HepG2 (cell line): ENCODE measurements around the gene ACRBP.

Experiments
- CHD2 ChIP-seq: IDR thresholded peaks from 2 replicates; pipeline ENCODE4 v1.6.1; 2011; ENCODE audit warnings: low read depth, low read length, improper control_type of control experiment
- ETV6 ChIP-seq: sonication (generic); formaldehyde crosslinking; conservative IDR thresholded peaks from 2 replicates; pipeline ENCODE4 v1.4.0; 2020; ENCODE audit warnings: missing genetic modification reagents
- POLR2AphosphoS5 ChIP-seq: IDR thresholded peaks from 2 replicates; pipeline ENCODE4 v1.6.1; 2012; ENCODE audit warnings: low read depth, low read length
- PRDM4 ChIP-seq: sonication (generic); formaldehyde crosslinking; IDR thresholded peaks from 2 replicates; pipeline ENCODE4 v1.9.0; 2021; ENCODE audit warnings: missing genetic modification reagents, borderline replicate concordance
- SP1 ChIP-seq, 2 experiments: fragments of 450-650 bp in 1 of 2; sonication (generic) in 1 of 2; formaldehyde crosslinking in 1 of 2; IDR thresholded peaks; 2 replicates each; pipeline versions ENCODE4 v1.4.0 to v1.6.1; 2016 to 2020; ENCODE audit warnings: missing genetic modification reagents in 1 of 2
- SRF ChIP-seq: IDR thresholded peaks from 2 replicates; pipeline ENCODE4 v1.6.1; 2011; ENCODE audit warnings: mild to moderate bottlenecking, low read depth, low read length, moderate library complexity
- SUZ12 ChIP-seq: fragments of 150-350 bp; IDR thresholded peaks from 2 replicates; pipeline ENCODE4 v1.6.1; 2014; ENCODE audit warnings: low read depth, low read length
- ZNF331 ChIP-seq: sonication (generic); formaldehyde crosslinking; IDR thresholded peaks from 2 replicates; pipeline ENCODE4 v1.4.0; 2020; ENCODE audit warnings: missing genetic modification reagents

GRCh38 chr12:6613015-6613775 lies 34.0 kb downstream of the ACRBP start:
- TF ChIP-seq SRF, result no peak
- TF ChIP-seq ETV6 (CRISPR knock-in tag), result no peak
- TF ChIP-seq SUZ12, result no peak
- TF ChIP-seq CHD2, result no peak
- TF ChIP-seq POLR2AphosphoS5, result no peak
- no peak for TF ChIP-seq SP1 (IDR thresholded peaks at IDR 0.05)
- TF ChIP-seq SP1 (CRISPR knock-in tag; IDR thresholded peaks at IDR 0.05), result no peak
- no peak for TF ChIP-seq PRDM4 (CRISPR knock-in tag)
- TF ChIP-seq ZNF331 (CRISPR knock-in tag), result 0 out of 2 replicates have a peak, but pooled peaks have one; percentile 43
